Gastrocnemius medialis (tissue), 4 donors: Measurements from ENCODE around the gene TWIST2.

Experiments used
- CTCF ChIP-seq, 5 experiments: fragments of 450-650 bp in 3 of 5; fragments of 200-600 bp in 2 of 5; sonication (generic) in 2 of 5; IDR thresholded peaks in 4 of 5; conservative IDR thresholded peaks in 1 of 5; 1 replicate in 4 of 5; 2 replicates in 1 of 5; pipeline ENCODE4 v1.5.1; 2016 to 2019; ENCODE audit warnings: antibody characterized with exemption in 5 of 5, mild to moderate bottlenecking in 3 of 5, moderate library complexity in 3 of 5
- POLR2A ChIP-seq, 2 donors: fragments of 450-650 bp; IDR thresholded peaks; one replicate each; pipeline ENCODE4 v1.6.1; 2017; ENCODE audit warnings: antibody characterized with exemption in 2 of 2, mild to moderate bottlenecking in 2 of 2, moderate library complexity in 2 of 2

GRCh38 chr2:238831177-238831576 lies 16.7 kb upstream of the TWIST2 start:
- TF ChIP-seq CTCF (IDR thresholded peaks at IDR 0.05 in 4 of 5, conservative IDR thresholded peaks at IDR 0.05 in 1 of 5) (no peak), POLR2A (IDR thresholded peaks at IDR 0.05) (no peak)
